ENCODE measurements around the gene NANOS3. TPM values are rescaled to one million over a fixed set of nuclear protein-coding genes. Genes with fewer than 3 reads are reported as not detected.

The NANOS3 gene
- total and polyA plus RNA-seq, 9 of the 15 experiments (the other 6 are each of a cell fraction or from before 2014, with no cell fraction given), result not detected

DNA sequence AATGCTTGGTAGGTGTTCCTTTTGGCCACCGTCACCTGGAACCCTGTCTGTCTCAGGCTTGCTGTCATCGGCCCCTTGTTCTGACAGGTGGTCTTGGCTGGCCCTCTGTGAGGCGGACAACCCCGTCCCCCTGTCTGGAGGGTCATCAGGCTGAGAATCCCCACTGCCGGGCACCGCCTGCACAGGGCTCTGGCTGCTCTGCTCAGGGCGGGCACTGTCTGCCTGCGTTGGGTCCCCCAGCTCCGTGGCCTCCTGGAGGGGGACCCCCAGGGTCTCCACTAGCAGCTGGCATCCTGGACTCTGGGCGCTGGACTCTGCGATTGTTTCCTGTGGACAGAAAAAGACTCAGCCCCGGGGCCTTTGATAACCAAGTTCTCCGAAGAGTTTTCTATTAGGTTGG lies 13.2 kb downstream of the NANOS3 start:
- ChIA-PET POLR2A (no interaction called here), CTCF (ENCODE audit: low intra/inter-chr PET ratio) (no interaction called here)
- no peak overlapping the region for H2AFZ ChIP-seq (ENCODE audit: low read depth, low read length)
- TF ChIP-seq EHMT2 (IDR thresholded peaks at IDR 0.05) (no peak), POLR2G (IDR thresholded peaks at IDR 0.05; ENCODE audit: low read depth, low read length) (0 out of 2 replicates have a peak, but pooled peaks have one; percentile 9)
- intact Hi-C loops (cut with micrococcal nuclease) (no loop called here), in situ Hi-C loops (cut with MboI) (no loop called here)
- H3K9me3 ChIP-seq (replicated peaks; ENCODE audit: control insufficient read depth, insufficient read depth, low read depth, low read length), result no peaks in the 10 kb centered on the region
- H4K20me1 ChIP-seq (replicated peaks; ENCODE audit: control insufficient read depth, insufficient read depth, low read length), result no peaks in the 10 kb centered on the region
- no TSS peak for BruUV-seq (replicated peaks)
- H3K4me1 ChIP-seq (replicated peaks in 1 of 2; ENCODE audit: control insufficient read depth in 2 of 2, insufficient read depth in 2 of 2, low read length in 2 of 2), result peaks cover 4 to 32% of the 10 kb centered on the region in 2 experiments; a peak in 4 of 5 replicates
- H3K4me3 ChIP-seq, result no peak overlapping the region
- 73% methylated on average over 12 of the region's 13 CpGs for WGBS (ENCODE audit: insufficient coverage, low coverage, missing lambda C conversion rate)
- H3K27ac ChIP-seq (ENCODE audit: extremely low read depth, low read depth, low read length), result no peak overlapping the region
- no peaks in the 10 kb centered on the region for H3K27me3 ChIP-seq (ENCODE audit: control insufficient read depth in 2 of 2, insufficient read depth in 2 of 2, low read length in 2 of 2)
- DNase-seq (ENCODE audit: extremely low read depth in 1 of 4, low spot score in 3 of 4) (no peak), ATAC-seq (no peak), FAIRE-seq (no peak)
- no peak overlapping the region for H3K9ac ChIP-seq (ENCODE audit: insufficient read depth in 1 of 2, low read depth in 2 of 2, low read length in 2 of 2)
- H3K36me3 ChIP-seq (ENCODE audit: control insufficient read depth, insufficient read depth, low read length), result no peaks in the 10 kb centered on the region
- H3K9me1 ChIP-seq (ENCODE audit: control insufficient read depth, insufficient read depth, low read length), result no peaks in the 10 kb centered on the region
- no peak overlapping the region for H3K4me2 ChIP-seq (ENCODE audit: insufficient read depth, low read length)
- H3K79me2 ChIP-seq (ENCODE audit: control insufficient read depth, insufficient read depth, low read length), result no peaks in the 10 kb centered on the region

DNA sequence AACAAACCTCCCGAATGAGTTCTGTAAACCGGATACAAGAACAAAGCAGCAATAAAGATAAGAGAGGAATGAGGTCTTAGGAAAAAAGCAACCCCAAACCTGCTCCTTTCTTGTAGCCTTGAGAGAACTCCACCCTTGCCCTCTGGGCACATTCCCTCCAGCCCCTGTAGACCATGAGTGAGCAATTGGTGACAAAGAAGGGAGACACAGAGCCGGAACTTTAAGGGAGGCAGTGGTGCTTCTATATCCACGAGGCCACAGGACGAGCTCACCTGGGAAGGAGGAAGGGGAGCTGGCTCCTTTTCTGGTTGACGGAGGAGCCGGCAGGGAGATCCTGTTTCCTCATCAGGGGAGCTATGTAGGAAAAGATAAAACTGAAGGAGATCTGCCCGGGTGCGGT lies 15.9 kb downstream of the NANOS3 start:
- TF ChIP-seq ZNF140 (CRISPR knock-in tag; IDR thresholded peaks at IDR 0.05) (no peak), PHF20 (IDR thresholded peaks at IDR 0.05; ENCODE audit: partially characterized antibody) (no peak), TRIM28 (IDR thresholded peaks at IDR 0.05) (no peak), EHMT2 (IDR thresholded peaks at IDR 0.05) (no peak)
- Histone ChIP-seq H4K20me1 (replicated peaks; ENCODE audit: control insufficient read depth, insufficient read depth, low read length) (no peaks in the 10 kb centered on the region), H3K4me1 (replicated peaks in 1 of 2; ENCODE audit: control insufficient read depth in 2 of 2, insufficient read depth in 2 of 2, low read length in 2 of 2) (peaks cover 7 to 30% of the 10 kb centered on the region in 2 experiments; a peak in 4 of 5 replicates), H3K9me3 (replicated peaks; ENCODE audit: control insufficient read depth, insufficient read depth, low read depth, low read length) (no peaks in the 10 kb centered on the region), H3K36me3 (ENCODE audit: control insufficient read depth, insufficient read depth, low read length) (no peaks in the 10 kb centered on the region), H3K4me2 (ENCODE audit: insufficient read depth, low read length) (no peak overlapping the region), H3K27me3 (ENCODE audit: control insufficient read depth in 2 of 2, insufficient read depth in 2 of 2, low read length in 2 of 2) (no peaks in the 10 kb centered on the region), H3K27ac (ENCODE audit: extremely low read depth, low read depth, low read length) (no peak overlapping the region), H3K79me2 (ENCODE audit: control insufficient read depth, insufficient read depth, low read length) (no peaks in the 10 kb centered on the region), H2AFZ (ENCODE audit: low read depth, low read length) (no peak overlapping the region), H3K9ac (ENCODE audit: insufficient read depth in 1 of 2, low read depth in 2 of 2, low read length in 2 of 2) (no peak overlapping the region), H3K9me1 (ENCODE audit: control insufficient read depth, insufficient read depth, low read length) (no peaks in the 10 kb centered on the region), H3K4me3 (no peak overlapping the region)
- 45% methylated on average over 8 of the region's 9 CpGs for WGBS (ENCODE audit: insufficient coverage, low coverage, missing lambda C conversion rate)
- no TSS peak for BruUV-seq (replicated peaks)
- ChIA-PET POLR2A (no interaction called here), CTCF (ENCODE audit: low intra/inter-chr PET ratio) (no interaction called here)
- in situ Hi-C loops (cut with MboI) (no loop called here), intact Hi-C loops (cut with micrococcal nuclease) (no loop called here)
- FAIRE-seq (no peak), ATAC-seq (no peak), DNase-seq (ENCODE audit: extremely low read depth in 1 of 4, low spot score in 3 of 4) (no peak)
